Lung (tissue), 12 donors: Measurements from ENCODE around the gene NLRP6. TPM values are rescaled to one million over a fixed set of nuclear protein-coding genes. Genes with fewer than 3 reads are reported as not detected.

ENCODE experiments used
- ATAC-seq: fragments of 200-7000 bp; cut with Tn5 transposase; one replicate; pipeline ENCODE4 v1.9.1; 2020; ENCODE audit warnings: moderate number of reproducible peaks; ENCODE audit not compliant: insufficient read depth, low FRiP score
- DNase-seq, 3 donors: peaks; one replicate each; pipeline ENCODE4 v3.0.0-alpha.2; 2013 to 2017
- H3K27ac ChIP-seq, 2 donors: one replicate each; pipeline ENCODE4 v1.5.1; 2013; ENCODE audit warnings: mild to moderate bottlenecking in 2 of 2, moderate library complexity in 2 of 2, control low read depth in 1 of 2, inconsistent platforms in 1 of 2, low read depth in 1 of 2, low read length in 1 of 2
- H3K27me3 ChIP-seq, 3 donors: one replicate each; pipeline ENCODE4 v1.5.1; 2013; ENCODE audit warnings: low read length in 2 of 3; ENCODE audit not compliant: control insufficient read depth in 3 of 3, insufficient read depth in 3 of 3
- H3K36me3 ChIP-seq, 4 donors: one replicate each; pipeline ENCODE4 v1.5.1; 2013; ENCODE audit warnings: low read length in 4 of 4, mild to moderate bottlenecking in 1 of 4, moderate library complexity in 1 of 4; ENCODE audit not compliant: control insufficient read depth in 4 of 4, insufficient read depth in 4 of 4
- H3K4me1 ChIP-seq, 5 donors: one replicate each; pipeline ENCODE4 v1.5.1; 2013; ENCODE audit warnings: low read length in 5 of 5, mild to moderate bottlenecking in 2 of 5, moderate library complexity in 1 of 5; ENCODE audit not compliant: control insufficient read depth in 5 of 5, insufficient read depth in 5 of 5
- H3K4me3 ChIP-seq: one replicate; pipeline ENCODE4 v1.5.1; 2013; ENCODE audit warnings: mild to moderate bottlenecking, control low read depth, moderate library complexity
- H3K9ac ChIP-seq, 2 donors: one replicate each; pipeline ENCODE4 v1.5.1; 2013; ENCODE audit warnings: low read length in 2 of 2, control low read depth in 1 of 2; ENCODE audit not compliant: insufficient read depth in 1 of 2
- H3K9me3 ChIP-seq, 4 donors: one replicate each; pipeline ENCODE4 v1.5.1; 2013; ENCODE audit warnings: low read length in 3 of 4, mild to moderate bottlenecking in 1 of 4, moderate library complexity in 1 of 4; ENCODE audit not compliant: control insufficient read depth in 4 of 4, insufficient read depth in 3 of 4
- WGBS, 2 donors: extraction: QIAGEN DNeasy Blood & Tissue Kit; methylation state at CpG; one replicate each; pipeline ENCODE4 v1.1.7; 2013; 5-methylcytosine and 5-hydroxymethylcytosine counted together
- polyA plus RNA-seq, 2 donors: library from polyadenylated mRNA; stranded (reverse); fragments of 200-250 nt; gene quantifications; one replicate each; pipeline ENCODE4 v1.2.1, GENCODE V29; 2013
- total RNA-seq, 2 donors: library from RNA; depleted of rRNA in 1 of 2; stranded (reverse); fragments of >200 nt in 1 of 2; gene quantifications; one replicate each; pipeline ENCODE4 v1.2.1, GENCODE V29; 2014 to 2021
- TF ChIP-seq, protein P1 (sequence below): IDR thresholded peaks from 2 replicates; pipeline ENCODE4 v1.5.1; 2012; ENCODE audit warnings: mild to moderate bottlenecking; ENCODE audit errors: control extremely low read depth, extremely low read depth
- donor health status: control.
- donor health status: control.
- donor health status: Bipolar disorder and iron deficiency.
- donor health status: healthy.
- donor health status: DM: yes; HTN: yes; CAD: no.

Gene NLRP6
- total and polyA plus RNA-seq, 4 donors, result 0.08 to 9.6 (median 2.4) TPM

DNA sequence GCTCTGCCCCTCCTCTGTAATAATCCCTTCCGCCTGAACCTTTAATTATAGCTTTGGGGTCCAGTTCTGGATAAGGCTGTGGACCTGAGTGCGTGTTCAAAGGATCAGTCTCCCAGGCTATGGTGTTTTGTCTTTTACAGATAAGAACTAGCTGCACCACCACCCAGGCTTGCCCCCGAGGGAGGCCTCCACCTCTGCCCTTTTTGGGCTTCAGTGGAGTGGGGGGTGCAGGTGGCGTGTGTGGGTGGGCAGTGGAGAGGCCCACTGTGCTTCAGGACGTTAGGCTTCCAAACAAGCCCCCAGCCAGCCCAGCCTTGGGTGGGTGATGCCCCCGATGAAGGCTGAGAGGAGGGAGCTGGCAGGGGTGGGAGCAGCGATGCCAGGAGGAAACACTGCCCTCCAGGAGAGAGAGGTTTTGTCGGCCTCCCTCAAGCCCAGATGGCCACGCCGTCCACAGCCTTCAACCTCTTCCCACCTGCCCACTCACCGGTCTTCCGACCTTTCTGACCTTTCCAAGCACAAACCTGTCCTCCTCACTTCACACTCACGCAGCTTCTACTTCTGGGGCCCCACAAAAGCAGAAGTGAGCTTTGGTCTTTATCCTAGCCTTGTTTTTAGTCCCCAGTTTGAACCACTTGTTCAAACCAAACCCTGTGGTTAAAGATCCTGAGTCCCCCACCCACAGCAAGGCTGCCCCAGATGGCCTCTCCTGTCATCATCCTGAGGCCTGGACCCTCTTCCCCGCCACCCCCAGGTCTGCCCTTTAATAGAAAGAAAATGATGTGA lies 21.1 kb upstream of the NLRP6 start:
- peaks cover 0 to 3% (median 0%) of the 10 kb centered on the region in 4 donors for H3K9me3 ChIP-seq
- ATAC-seq (no peak), DNase-seq (no peak)
- no peaks in the 10 kb centered on the region for H3K27me3 ChIP-seq
- H3K27ac ChIP-seq, result no peak overlapping the region
- no peak overlapping the region for H3K4me3 ChIP-seq
- H3K36me3 ChIP-seq, result peaks cover 0 to 17% (median 5%) of the 10 kb centered on the region in 4 donors
- peaks cover 0 to 9% (median 4%) of the 10 kb centered on the region in 5 donors for H3K4me1 ChIP-seq
- H3K9ac ChIP-seq, result no peak overlapping the region
- 74 to 78% methylated on average over 14 of the region's 14 CpGs for WGBS, 2 donors
- TF ChIP-seq, protein P1, sequence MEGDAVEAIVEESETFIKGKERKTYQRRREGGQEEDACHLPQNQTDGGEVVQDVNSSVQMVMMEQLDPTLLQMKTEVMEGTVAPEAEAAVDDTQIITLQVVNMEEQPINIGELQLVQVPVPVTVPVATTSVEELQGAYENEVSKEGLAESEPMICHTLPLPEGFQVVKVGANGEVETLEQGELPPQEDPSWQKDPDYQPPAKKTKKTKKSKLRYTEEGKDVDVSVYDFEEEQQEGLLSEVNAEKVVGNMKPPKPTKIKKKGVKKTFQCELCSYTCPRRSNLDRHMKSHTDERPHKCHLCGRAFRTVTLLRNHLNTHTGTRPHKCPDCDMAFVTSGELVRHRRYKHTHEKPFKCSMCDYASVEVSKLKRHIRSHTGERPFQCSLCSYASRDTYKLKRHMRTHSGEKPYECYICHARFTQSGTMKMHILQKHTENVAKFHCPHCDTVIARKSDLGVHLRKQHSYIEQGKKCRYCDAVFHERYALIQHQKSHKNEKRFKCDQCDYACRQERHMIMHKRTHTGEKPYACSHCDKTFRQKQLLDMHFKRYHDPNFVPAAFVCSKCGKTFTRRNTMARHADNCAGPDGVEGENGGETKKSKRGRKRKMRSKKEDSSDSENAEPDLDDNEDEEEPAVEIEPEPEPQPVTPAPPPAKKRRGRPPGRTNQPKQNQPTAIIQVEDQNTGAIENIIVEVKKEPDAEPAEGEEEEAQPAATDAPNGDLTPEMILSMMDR, result no peak

GRCh38 chr11:257766-258493 lies 20.3 kb upstream of the NLRP6 start:
- no peak overlapping the region for H3K4me3 ChIP-seq
- TF ChIP-seq, protein P1, result no peak
- peaks cover 0 to 3% (median 0%) of the 10 kb centered on the region in 4 donors for H3K9me3 ChIP-seq
- no peak for DNase-seq
- H3K9ac ChIP-seq, result no peak overlapping the region
- H3K36me3 ChIP-seq, result peaks cover 0 to 9% (median 2%) of the 10 kb centered on the region in 4 donors
- no peak for ATAC-seq
- no peaks in the 10 kb centered on the region for H3K27me3 ChIP-seq
- WGBS, 2 donors, result 81 to 90% methylated on average over 15 of the region's 15 CpGs
- H3K4me1 ChIP-seq, result peaks cover 0 to 9% (median 4%) of the 10 kb centered on the region in 5 donors
- no peak overlapping the region for H3K27ac ChIP-seq

- Histone ChIP-seq H3K36me3 (no peaks in the 10 kb centered on the region), H3K27ac (no peak overlapping the region), H3K9me3 (peaks cover 0 to 3% (median 0%) of the 10 kb centered on the region in 4 donors), H3K4me3 (no peak overlapping the region), H3K27me3 (no peaks in the 10 kb centered on the region), H3K4me1 (peaks cover 0 to 4% (median 4%) of the 10 kb centered on the region in 5 donors), H3K9ac (no peak overlapping the region)
- ATAC-seq, result no peak
- TF ChIP-seq, protein P1, result no peak
- DNase-seq, result no peak
- 41 to 61% methylated on average over 10 of the region's 10 CpGs for WGBS, 2 donors
Observed at GRCh38 chr11:259413-259812, 18.8 kb upstream of the NLRP6 start.
